SKM-1 treated with dmso at 0.1 percent for 144 hours (cell line): ENCODE results near the gene CERS6.
"Not testable (repeated sequence)": the region's sequence is repeated elsewhere in the genome, so short reads cannot be mapped to it uniquely, and the experiment has no call there.

Source experiments
- DNase-seq: peaks from one replicate; lab custom pipeline; 2025; ENCODE audit not compliant: unreplicated experiment; lab: John Stamatoyannopoulos, UW

CERS6 gene

GRCh38 chr2:168753765-168754329, 297.8 kb downstream of the CERS6 start:
- DNase-seq: no peak

- peak; percentile 5 for DNase-seq
Observed at GRCh38 chr2:168757223-168757622, 301.2 kb downstream of the CERS6 start.

GRCh38 chr2:168758970-168759820, 303.1 kb downstream of the CERS6 start:
- DNase-seq: peak; percentile 2

- no peak for DNase-seq
Observed at GRCh38 chr2:168765401-168765800, 309.3 kb downstream of the CERS6 start.

GRCh38 chr2:168766600-168766999, 310.5 kb downstream of the CERS6 start:
- no peak for DNase-seq

GRCh38 chr2:168767258-168767657, 311.2 kb downstream of the CERS6 start:
- DNase-seq: no peak

- DNase-seq: not testable (repeated sequence)
Observed at GRCh38 chr2:168768357-168768756, 312.3 kb downstream of the CERS6 start.

- DNase-seq: no peak
Observed at GRCh38 chr2:168770796-168771195, 314.7 kb downstream of the CERS6 start.

- DNase-seq: no peak
Observed at GRCh38 chr2:168772704-168773103, 316.6 kb downstream of the CERS6 start.

- DNase-seq: no peak
Observed at GRCh38 chr2:168773128-168773527, 317.1 kb downstream of the CERS6 start.

- peak; percentile 31 for DNase-seq
Observed at GRCh38 chr2:168773719-168774521, 317.8 kb downstream of the CERS6 start.

- no peak for DNase-seq
Observed at GRCh38 chr2:168775837-168776236, 319.8 kb downstream of the CERS6 start.

GRCh38 chr2:168780669-168781071, 324.6 kb downstream of the CERS6 start:
- DNase-seq: no peak

- DNase-seq: no peak
Observed at GRCh38 chr2:168781191-168781817, 325.2 kb downstream of the CERS6 start.

- DNase-seq: no peak
Observed at GRCh38 chr2:168782271-168782670, 326.2 kb downstream of the CERS6 start.

- DNase-seq: no peak
Observed at GRCh38 chr2:168784993-168785392, 328.9 kb downstream of the CERS6 start.

GRCh38 chr2:168787098-168787781, 331.2 kb downstream of the CERS6 start:
- no peak for DNase-seq

GRCh38 chr2:168787782-168788376, 331.8 kb downstream of the CERS6 start:
- DNase-seq: no peak

GRCh38 chr2:168789776-168790175, 333.7 kb downstream of the CERS6 start:
- no peak for DNase-seq

- no peak for DNase-seq
Observed at GRCh38 chr2:168790226-168790902, 334.3 kb downstream of the CERS6 start.
